Measurements from ENCODE around the gene TTLL3.
"Not testable (repeated sequence)": the region's sequence is repeated elsewhere in the genome, so short reads cannot be mapped to it uniquely, and the experiment has no call there.

The TTLL3 gene, protein sequence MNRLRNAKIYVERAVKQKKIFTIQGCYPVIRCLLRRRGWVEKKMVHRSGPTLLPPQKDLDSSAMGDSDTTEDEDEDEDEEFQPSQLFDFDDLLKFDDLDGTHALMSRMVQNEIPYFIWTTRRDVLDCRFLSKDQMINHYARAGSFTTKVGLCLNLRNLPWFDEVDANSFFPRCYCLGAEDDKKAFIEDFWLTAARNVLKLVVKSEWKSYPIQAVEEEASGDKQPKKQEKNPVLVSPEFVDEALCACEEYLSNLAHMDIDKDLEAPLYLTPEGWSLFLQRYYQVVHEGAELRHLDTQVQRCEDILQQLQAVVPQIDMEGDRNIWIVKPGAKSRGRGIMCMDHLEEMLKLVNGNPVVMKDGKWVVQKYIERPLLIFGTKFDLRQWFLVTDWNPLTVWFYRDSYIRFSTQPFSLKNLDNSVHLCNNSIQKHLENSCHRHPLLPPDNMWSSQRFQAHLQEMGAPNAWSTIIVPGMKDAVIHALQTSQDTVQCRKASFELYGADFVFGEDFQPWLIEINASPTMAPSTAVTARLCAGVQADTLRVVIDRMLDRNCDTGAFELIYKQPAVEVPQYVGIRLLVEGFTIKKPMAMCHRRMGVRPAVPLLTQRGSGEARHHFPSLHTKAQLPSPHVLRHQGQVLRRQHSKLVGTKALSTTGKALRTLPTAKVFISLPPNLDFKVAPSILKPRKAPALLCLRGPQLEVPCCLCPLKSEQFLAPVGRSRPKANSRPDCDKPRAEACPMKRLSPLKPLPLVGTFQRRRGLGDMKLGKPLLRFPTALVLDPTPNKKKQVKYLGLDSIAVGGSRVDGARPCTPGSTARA

GRCh38 chr3:9809615-9810432 lies at the start of gene TTLL3:
TSS of gene TTLL3 (plus strand) at chr3:9810262. CDS start at chr3:9810662, 400 bp downstream.
- DNase-seq (ENCODE audit: low spot score): peak; percentile 63

DNA sequence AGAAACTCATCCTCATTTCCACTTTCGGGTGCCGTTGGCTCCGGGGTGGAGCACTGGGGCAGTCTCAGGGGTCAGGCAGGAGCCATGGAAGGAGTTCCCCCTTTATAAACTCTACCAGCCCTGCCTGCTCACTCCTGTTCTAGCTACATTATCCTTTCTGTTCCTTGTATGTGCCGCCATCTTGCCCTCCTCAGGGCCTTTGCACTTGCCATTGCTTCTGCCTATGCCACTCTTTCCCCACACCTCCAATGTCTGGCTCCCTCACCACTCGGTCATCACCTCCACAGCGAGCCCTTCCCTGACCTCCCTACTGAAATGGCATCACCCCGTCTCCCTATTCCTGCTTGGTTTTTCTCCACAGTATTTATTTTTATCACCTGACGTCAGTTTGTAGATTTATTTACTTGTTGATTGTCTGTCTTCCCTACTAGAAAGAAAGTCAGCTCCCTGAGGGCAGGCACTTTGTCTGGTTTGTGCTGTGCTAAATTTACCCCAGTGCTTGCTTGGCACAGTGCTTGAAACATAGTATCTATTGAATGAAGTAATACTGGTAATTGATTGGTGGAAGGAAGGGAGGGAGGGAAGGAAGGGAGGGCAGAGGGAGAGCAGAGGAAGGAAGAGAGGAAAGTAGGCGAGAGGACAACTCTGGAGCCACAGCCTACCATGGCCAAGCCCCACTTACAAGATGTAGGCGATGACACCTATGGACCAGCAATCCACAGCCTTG lies 49.1 kb upstream of the TTLL3 start:
- no peak for DNase-seq (ENCODE audit: low spot score)

DNA sequence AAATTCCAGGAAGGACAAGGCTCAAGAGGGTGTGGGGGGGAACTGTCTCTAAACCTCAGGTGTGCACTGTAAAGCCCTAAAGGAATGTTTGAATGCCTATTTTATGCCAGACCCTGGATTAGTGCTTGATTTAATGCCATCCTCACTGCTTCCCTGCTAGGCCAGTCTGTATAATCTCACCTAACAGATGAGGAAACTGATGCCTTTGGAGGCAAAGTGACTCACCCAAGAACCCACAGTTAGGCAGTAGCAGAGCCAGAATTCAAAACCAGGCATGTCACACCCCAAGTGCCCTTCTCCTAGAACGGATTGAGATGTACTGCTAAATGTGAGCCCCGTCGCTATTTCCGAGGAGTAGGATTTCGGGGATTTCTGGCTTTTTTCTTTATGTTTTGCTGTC lies 48.1 kb upstream of the TTLL3 start:
- DNase-seq (ENCODE audit: low spot score): no peak

DNA sequence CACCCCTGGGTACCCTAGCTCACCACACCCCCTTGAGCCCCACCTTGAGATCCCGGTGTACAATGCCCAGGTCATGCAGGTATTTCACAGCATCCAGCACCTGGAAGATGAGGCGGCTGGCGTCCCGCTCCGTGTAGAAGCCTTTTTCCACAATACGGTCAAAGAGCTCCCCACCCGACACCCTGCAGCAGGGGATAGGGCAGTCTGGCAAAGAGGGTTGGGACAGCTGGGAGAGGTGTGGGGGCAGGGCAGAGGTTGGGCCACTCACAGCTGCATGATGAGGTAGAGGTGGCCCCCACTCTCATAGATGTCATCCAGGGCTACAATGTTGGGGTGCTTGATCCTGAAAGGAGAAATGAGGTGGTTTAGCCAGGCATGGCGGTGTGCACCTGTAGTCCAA lies 47.2 kb upstream of the TTLL3 start:
- no peak for DNase-seq (ENCODE audit: low spot score)

DNA sequence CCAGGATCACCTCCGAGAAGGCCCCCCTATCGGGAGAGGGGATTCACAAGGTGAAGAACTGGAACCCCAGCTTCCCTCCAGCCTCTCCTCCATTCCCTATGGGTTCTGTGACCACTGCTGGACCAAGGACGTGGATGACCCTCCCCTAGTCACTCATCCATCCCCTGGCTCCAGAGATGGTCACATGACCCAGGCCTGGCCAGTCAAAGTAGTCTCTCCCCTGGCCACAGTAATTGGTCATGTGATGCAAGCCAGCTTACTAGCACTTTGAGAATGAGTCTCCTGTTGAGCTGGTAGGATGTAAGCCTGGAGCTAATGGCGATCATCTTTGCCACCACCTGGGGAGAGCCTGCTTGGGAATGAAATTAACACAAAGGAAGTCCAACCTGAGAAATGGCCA lies 44.2 kb upstream of the TTLL3 start:
- no peak for DNase-seq (ENCODE audit: low spot score)

- no peak for DNase-seq (ENCODE audit: low spot score)
Observed at GRCh38 chr3:9767418-9767817, 42.6 kb upstream of the TTLL3 start.

GRCh38 chr3:9768141-9768775 lies 41.8 kb upstream of the TTLL3 start:
- no peak for DNase-seq (ENCODE audit: low spot score)

- DNase-seq (ENCODE audit: low spot score): no peak
Observed at GRCh38 chr3:9769012-9769411, 41.0 kb upstream of the TTLL3 start.

GRCh38 chr3:9769426-9770275 lies 40.4 kb upstream of the TTLL3 start, which contains the start of gene CAMK1:
TSS of gene CAMK1 (minus strand) at chr3:9769947. CDS start at chr3:9767749, 2,198 bp downstream.
- peak; percentile 60 for DNase-seq (ENCODE audit: low spot score)

- DNase-seq (ENCODE audit: low spot score): peak; percentile 62
Observed at GRCh38 chr3:9770276-9770812, 39.7 kb upstream of the TTLL3 start.

DNA sequence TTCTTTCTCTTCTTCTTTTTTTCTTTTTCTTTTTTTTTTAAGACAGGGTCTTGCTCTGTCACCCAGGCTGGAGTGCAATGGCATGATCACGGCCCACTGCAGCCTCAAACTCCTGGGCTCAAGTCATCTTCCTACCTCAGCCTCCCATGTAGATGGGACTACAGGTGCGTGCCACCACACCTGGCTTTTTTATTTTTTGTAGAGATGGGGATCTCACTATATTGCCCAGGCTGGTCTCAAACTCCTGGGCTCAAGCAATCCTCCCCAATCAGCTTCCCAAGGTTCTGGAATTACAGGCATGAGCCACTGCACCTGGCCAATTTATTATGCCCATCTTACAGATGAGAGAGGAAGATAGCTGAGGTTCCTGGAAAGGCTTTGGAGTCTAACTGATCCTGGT lies 39.1 kb upstream of the TTLL3 start:
- not testable (repeated sequence) for DNase-seq (ENCODE audit: low spot score)

DNA sequence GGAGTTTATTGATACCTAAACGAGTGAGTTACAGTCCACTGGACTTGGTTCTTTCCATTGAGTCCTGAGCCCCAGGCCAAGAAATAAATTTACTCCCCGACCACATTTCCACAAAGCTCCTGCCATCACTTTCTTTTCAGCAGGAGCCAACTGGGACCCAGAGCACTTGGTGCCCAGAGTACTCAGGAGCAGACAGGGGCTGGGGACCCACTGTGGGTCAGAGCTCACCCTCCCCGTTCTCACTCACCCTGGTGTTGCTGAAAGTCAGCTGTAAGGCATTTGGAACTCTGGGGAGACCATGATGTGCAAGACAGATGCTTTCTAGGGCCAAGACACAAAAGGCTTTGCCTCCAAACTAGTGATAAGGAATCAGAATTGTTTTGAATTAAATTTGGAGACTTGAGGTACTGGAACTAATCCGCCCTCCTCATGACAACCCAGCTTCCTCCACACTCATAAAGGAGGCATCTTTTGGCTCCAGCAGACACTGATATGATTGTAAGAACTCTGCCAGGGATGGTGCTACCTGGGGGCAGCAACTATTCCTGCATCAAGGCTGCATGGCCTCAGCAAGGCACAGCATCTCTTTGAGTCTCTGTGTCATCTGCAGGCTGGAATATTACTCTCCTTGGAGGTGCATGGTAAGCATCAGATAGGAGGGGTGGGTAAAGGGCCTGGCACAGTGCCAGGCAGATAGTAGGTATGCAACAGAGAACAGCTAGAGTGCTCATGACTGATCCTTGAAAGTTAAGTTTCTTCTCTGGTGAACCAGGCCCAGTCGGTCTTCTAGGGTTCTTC lies 33.0 kb upstream of the TTLL3 start:
- DNase-seq (ENCODE audit: low spot score): no peak

DNA sequence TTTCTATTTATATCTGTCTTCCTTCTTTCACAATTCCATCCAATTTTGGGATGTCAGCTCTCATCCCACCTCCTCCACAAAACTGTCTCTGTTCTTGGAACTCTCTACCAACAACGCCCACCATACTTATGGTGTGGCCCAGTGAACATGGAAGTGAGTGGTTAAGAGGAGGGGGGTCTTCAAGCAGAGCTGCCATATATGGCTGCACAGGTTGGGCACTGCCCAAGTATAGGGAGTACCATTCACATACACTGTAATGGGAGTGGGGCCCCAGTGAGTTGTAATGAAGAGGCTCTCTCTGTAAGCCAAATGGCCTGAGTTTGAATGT lies 32.4 kb upstream of the TTLL3 start:
- no peak for DNase-seq (ENCODE audit: low spot score)

- no peak for DNase-seq (ENCODE audit: low spot score)
Observed at GRCh38 chr3:9778143-9779074, 31.7 kb upstream of the TTLL3 start.

DNA sequence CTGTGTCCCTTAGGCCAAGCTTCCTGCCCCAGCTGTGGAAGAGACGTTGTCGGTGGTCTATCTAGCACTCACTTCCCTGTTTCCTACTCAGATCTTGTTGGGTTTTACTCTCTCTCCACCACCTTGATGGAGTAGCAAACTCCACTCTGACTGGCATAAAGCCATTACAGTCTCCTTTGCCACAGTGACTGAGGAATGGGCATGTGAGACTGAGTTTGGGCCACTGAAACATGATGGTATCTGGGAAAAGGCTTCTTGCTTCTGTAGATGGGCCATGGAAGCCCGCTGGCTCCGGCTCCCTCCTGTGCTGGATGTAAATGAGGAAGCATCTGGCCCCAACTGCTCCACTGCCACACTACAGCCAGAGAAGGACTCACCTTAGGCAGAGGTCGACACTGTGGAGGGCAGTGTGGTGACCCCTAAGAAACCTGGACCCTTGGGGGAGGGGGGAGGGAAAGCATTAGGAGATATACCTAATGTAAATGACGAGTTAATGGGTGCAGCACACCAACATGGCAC lies 30.9 kb upstream of the TTLL3 start:
- DNase-seq (ENCODE audit: low spot score): no peak

- peak; percentile 62 for DNase-seq (ENCODE audit: low spot score)
Observed at GRCh38 chr3:9779721-9780457, 30.2 kb upstream of the TTLL3 start.

DNA sequence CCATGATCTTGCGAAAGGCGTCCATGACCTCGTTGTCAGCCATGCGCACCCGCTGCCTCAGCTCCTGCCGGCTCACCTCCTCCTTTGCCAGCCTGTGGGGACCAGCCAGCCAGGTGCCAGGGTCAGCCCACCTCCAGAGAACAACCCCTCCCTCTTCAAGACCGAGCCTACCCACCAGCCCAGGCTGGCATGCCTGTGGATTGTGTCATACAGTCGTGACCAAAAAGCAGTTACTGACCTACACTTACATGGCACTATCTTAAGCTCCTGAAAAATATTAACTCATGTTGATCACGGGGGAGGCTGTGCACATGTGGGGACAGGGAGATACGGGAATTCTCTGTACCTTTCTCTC lies 29.6 kb upstream of the TTLL3 start:
- no peak for DNase-seq (ENCODE audit: low spot score)
